Endothelial cell of umbilical vein (primary cell): ENCODE results near the gene CPNE7. TPM values are rescaled to one million over a fixed set of nuclear protein-coding genes. Genes with fewer than 3 reads are reported as not detected.

Source experiments
- BruUV-seq: library from RNA; stranded (reverse); fragments of 400-500 nt; replicated peaks from 2 replicates; lab custom pipeline; 2021; lab: Mats Ljungman, UMichigan
- CTCF ChIA-PET: fragments of 300-600, 350-600 bp; sonication (Branson Sonifier 250); formaldehyde crosslinking; loops from one replicate; lab custom pipeline; 2021; ENCODE audit warnings: antibody characterized with exemption, inconsistent platforms; lab: Charles Lee
- POLR2A ChIA-PET: fragments of 300-600, 350-600 bp; sonication (Branson Sonifier 250); formaldehyde crosslinking; loops from one replicate; lab custom pipeline; 2021; ENCODE audit warnings: antibody characterized with exemption, inconsistent platforms; lab: Charles Lee
- DNase-seq: peaks from one replicate; pipeline ENCODE4 v3.0.0-alpha.2; 2011; ENCODE audit warnings: low read depth, low spot score
- FAIRE-seq: peaks from 2 replicates; lab custom pipeline; 2011; peaks lifted over from hg19 to GRCh38; lab: Jason Lieb, UNC
- H2AFZ ChIP-seq: 2 replicates; pipeline ENCODE4 v1.6.0; 2012; ENCODE audit warnings: low read depth, low read length, control low read depth, inconsistent platforms
- H3K27ac ChIP-seq: 2 replicates; pipeline ENCODE4 v1.5.1; 2011; ENCODE audit warnings: low read depth, mild to moderate bottlenecking, control low read depth, low read length, moderate library complexity; ENCODE audit not compliant: insufficient read depth
- H3K27me3 ChIP-seq, 2 experiments: 2 replicates each; pipeline versions ENCODE4 v1.6.0 to v1.6.1; 2011; ENCODE audit warnings: low read length in 2 of 2, mixed read lengths in 1 of 2; ENCODE audit not compliant: control insufficient read depth in 2 of 2, insufficient read depth in 2 of 2
- H3K36me3 ChIP-seq, 2 experiments: 2 replicates in 1 of 2; 3 replicates in 1 of 2; pipeline ENCODE4 v1.5.1; 2011; ENCODE audit warnings: low read length in 2 of 2, mild to moderate bottlenecking in 1 of 2, moderate library complexity in 1 of 2; ENCODE audit not compliant: control insufficient read depth in 2 of 2, insufficient read depth in 2 of 2; ENCODE audit errors: extremely low read depth in 1 of 2
- H3K4me1 ChIP-seq: 3 replicates; pipeline ENCODE4 v1.5.1; 2011; ENCODE audit warnings: mild to moderate bottlenecking, low read length; ENCODE audit not compliant: control insufficient read depth, insufficient read depth; ENCODE audit errors: extremely low read depth
- H3K4me2 ChIP-seq: 2 replicates; pipeline ENCODE4 v1.6.1; 2011; ENCODE audit warnings: low read length, control low read depth, mixed read lengths; ENCODE audit not compliant: insufficient read depth
- H3K4me3 ChIP-seq, 3 experiments: fragments of 200-600 bp in 1 of 3; sonication (generic), shearing (Covaris generic) in 1 of 3; replicated peaks in 1 of 3; 2 replicates each; pipeline ENCODE4 v1.5.1; 2011 to 2016; ENCODE audit warnings: control low read depth in 3 of 3, low read length in 3 of 3, mild to moderate bottlenecking in 2 of 3, inconsistent platforms in 1 of 3, low read depth in 1 of 3, moderate library complexity in 1 of 3; ENCODE audit not compliant: insufficient read depth in 1 of 3
- H3K79me2 ChIP-seq: 2 replicates; pipeline ENCODE4 v1.6.0; 2012; ENCODE audit warnings: low read length, inconsistent platforms; ENCODE audit not compliant: control insufficient read depth, insufficient read depth
- H3K9ac ChIP-seq: replicated peaks from 2 replicates; pipeline ENCODE3; 2011; ENCODE audit warnings: low read length, control low read depth; ENCODE audit not compliant: insufficient read depth; ENCODE audit errors: extremely low read depth
- H3K9me1 ChIP-seq: replicated peaks from 3 replicates; pipeline ENCODE4 v1.6.0; 2011; ENCODE audit warnings: mild to moderate bottlenecking, low read length; ENCODE audit not compliant: control insufficient read depth, insufficient read depth; ENCODE audit errors: extremely low read depth
- H3K9me3 ChIP-seq: replicated peaks from 2 replicates; pipeline ENCODE4 v1.5.1; 2012; ENCODE audit warnings: low read length, inconsistent platforms; ENCODE audit not compliant: control insufficient read depth, insufficient read depth
- H4K20me1 ChIP-seq: replicated peaks from 2 replicates; pipeline ENCODE3; 2011; ENCODE audit warnings: mild to moderate bottlenecking, low read length; ENCODE audit not compliant: control insufficient read depth, insufficient read depth; ENCODE audit errors: extremely low read depth
- EZH2 ChIP-seq: IDR thresholded peaks from 2 replicates; pipeline ENCODE4 v1.6.1; 2012; ENCODE audit warnings: borderline replicate concordance, low read depth, mild to moderate bottlenecking, moderate library complexity, low read length, inconsistent platforms; ENCODE audit not compliant: severe bottlenecking
- FOS ChIP-seq: IDR thresholded peaks from 2 replicates; pipeline ENCODE4 v1.6.1; 2011; ENCODE audit warnings: mild to moderate bottlenecking, low read length, moderate library complexity, borderline replicate concordance; ENCODE audit not compliant: insufficient read depth
- MYC ChIP-seq: IDR thresholded peaks from one replicate; pipeline ENCODE4 v1.6.1; 2011; ENCODE audit warnings: mild to moderate bottlenecking, low read depth, low read length
- POLR2AphosphoS5 ChIP-seq: IDR thresholded peaks from 2 replicates; pipeline ENCODE4 v1.6.1; 2012; ENCODE audit warnings: low read depth, mild to moderate bottlenecking, control low read depth, low read length, moderate library complexity; ENCODE audit not compliant: insufficient read depth
- dilution Hi-C: fragments of 300-500 bp; cut with MboI; formaldehyde crosslinking; loops from one replicate; pipeline ENCODE4 v1.15.0; 2019; ENCODE audit warnings: low sequenced_read_pairs; ENCODE audit not compliant: extremely low pct_ligation_motif_present
- intact Hi-C: fragments of 100-400 bp; cut with micrococcal nuclease; formaldehyde crosslinking; loops from one replicate; pipeline ENCODE4 v1.10.0; 2022
- polyA plus RNA-seq, 4 experiments: library from polyadenylated mRNA; depleted of rRNA in 3 of 4; stranded (reverse) in 3 of 4; unstranded in 1 of 4; fragments of >200 nt; gene quantifications; 2 replicates each; pipeline versions ENCODE4 v1.2.1 to v1.2.3, GENCODE V29; 2011 to 2012; ENCODE audit warnings: missing spikeins in 1 of 4
- total RNA-seq: library from RNA; stranded (reverse); gene quantifications from 2 replicates; pipeline ENCODE4 v1.2.3, GENCODE V29; 2021
- TF ChIP-seq, protein P1 (sequence below), 2 donors: IDR thresholded peaks; 1 replicate in 1 of 2; 2 replicates in 1 of 2; pipeline ENCODE4 v1.5.1; 2011; ENCODE audit warnings: low read length in 2 of 2, mild to moderate bottlenecking in 2 of 2, moderate library complexity in 2 of 2, control low read depth in 1 of 2, inconsistent platforms in 1 of 2, low read depth in 1 of 2; ENCODE audit not compliant: insufficient read depth in 1 of 2; ENCODE audit errors: extremely low read depth in 1 of 2
- TF ChIP-seq, protein P2 (sequence below): IDR thresholded peaks from 2 replicates; pipeline ENCODE4 v1.6.1; 2011; ENCODE audit not compliant: insufficient read depth, insufficient read length

CPNE7 gene
- total and polyA plus RNA-seq, 2 donors (not counting 3 experiments of a cell fraction or from before 2014, with no cell fraction given) = 2.0 to 5.9 TPM

DNA sequence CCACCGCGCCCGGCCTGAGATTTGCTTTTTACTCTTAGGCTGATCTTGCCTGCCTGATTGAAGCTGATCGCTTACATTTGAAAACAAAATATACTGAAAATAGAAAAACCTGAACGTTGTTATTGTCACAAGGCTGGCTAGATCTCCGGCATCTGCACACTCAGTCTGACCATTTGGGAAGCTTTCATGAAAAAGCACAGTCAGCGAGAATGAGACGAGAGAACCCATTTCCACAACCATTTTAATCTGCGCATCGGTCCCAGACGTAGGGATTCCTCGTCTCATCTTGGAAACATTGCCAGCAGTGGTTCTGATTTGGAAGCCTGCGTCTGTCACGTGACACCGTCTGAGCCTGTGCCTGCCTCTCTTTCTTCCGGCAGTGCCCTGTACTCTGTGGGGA, 46.5 kb upstream of the CPNE7 start:
- POLR2A ChIA-PET = interaction anchor here (0.6 kb wide), 1 partner anchor 12 kb away, joined by 5 read pairs; no protein-coding TSS in a partner anchor

More for the DNA sequence above, 46.5 kb upstream of the CPNE7 start:
- H3K79me2 ChIP-seq = peaks cover 10% of the 10 kb centered on the region
- no peaks in the 10 kb centered on the region for H4K20me1 ChIP-seq
- TF ChIP-seq FOS = no peak
- TF ChIP-seq EZH2 = no peak
- no peak for TF ChIP-seq MYC
- TF ChIP-seq, protein P1, sequence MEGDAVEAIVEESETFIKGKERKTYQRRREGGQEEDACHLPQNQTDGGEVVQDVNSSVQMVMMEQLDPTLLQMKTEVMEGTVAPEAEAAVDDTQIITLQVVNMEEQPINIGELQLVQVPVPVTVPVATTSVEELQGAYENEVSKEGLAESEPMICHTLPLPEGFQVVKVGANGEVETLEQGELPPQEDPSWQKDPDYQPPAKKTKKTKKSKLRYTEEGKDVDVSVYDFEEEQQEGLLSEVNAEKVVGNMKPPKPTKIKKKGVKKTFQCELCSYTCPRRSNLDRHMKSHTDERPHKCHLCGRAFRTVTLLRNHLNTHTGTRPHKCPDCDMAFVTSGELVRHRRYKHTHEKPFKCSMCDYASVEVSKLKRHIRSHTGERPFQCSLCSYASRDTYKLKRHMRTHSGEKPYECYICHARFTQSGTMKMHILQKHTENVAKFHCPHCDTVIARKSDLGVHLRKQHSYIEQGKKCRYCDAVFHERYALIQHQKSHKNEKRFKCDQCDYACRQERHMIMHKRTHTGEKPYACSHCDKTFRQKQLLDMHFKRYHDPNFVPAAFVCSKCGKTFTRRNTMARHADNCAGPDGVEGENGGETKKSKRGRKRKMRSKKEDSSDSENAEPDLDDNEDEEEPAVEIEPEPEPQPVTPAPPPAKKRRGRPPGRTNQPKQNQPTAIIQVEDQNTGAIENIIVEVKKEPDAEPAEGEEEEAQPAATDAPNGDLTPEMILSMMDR (IDR thresholded peaks at IDR 0.05; ENCODE audit: extremely low read depth in 1 of 2, insufficient read depth in 1 of 2, low read depth in 1 of 2, low read length in 2 of 2) = no peak
- TF ChIP-seq, protein P2, sequence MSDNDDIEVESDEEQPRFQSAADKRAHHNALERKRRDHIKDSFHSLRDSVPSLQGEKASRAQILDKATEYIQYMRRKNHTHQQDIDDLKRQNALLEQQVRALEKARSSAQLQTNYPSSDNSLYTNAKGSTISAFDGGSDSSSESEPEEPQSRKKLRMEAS = no peak
- no peak for TF ChIP-seq POLR2AphosphoS5
- intact Hi-C loops = no loop called here
- peaks cover 9 to 26% of the 10 kb centered on the region in 2 experiments for H3K36me3 ChIP-seq
- no peaks in the 10 kb centered on the region for H3K9me3 ChIP-seq
- dilution Hi-C loops = no loop called here
- H3K9me1 ChIP-seq = no peaks in the 10 kb centered on the region
- BruUV-seq = no TSS peak
- H3K4me2 ChIP-seq = no peak overlapping the region
- no peaks in the 10 kb centered on the region for H3K27me3 ChIP-seq
- FAIRE-seq = no peak
- no peak overlapping the region for H3K9ac ChIP-seq
- no peak overlapping the region for H2AFZ ChIP-seq
- DNase-seq = no peak
- CTCF ChIA-PET = interaction anchor here (1.4 to 2.4 kb wide), 2 partner anchors 13 to 28 kb away, joined by 3 to 7 read pairs; no protein-coding TSS in a partner anchor
- H3K4me3 ChIP-seq = no peak overlapping the region
- no peak overlapping the region for H3K27ac ChIP-seq
- H3K4me1 ChIP-seq = peaks cover 15% of the 10 kb centered on the region
